Globus pallidus (tissue), 1 donor: ENCODE measurements around the gene LYZL1.
"Not testable (repeated sequence)": the region's sequence is repeated elsewhere in the genome, so short reads cannot be mapped to it uniquely, and the experiment has no call there.

Experiments
- DNase-seq: peaks from one replicate; pipeline ENCODE4 v3.0.0-alpha.2; 2015; ENCODE audit warnings: low spot score

LYZL1 gene

DNA sequence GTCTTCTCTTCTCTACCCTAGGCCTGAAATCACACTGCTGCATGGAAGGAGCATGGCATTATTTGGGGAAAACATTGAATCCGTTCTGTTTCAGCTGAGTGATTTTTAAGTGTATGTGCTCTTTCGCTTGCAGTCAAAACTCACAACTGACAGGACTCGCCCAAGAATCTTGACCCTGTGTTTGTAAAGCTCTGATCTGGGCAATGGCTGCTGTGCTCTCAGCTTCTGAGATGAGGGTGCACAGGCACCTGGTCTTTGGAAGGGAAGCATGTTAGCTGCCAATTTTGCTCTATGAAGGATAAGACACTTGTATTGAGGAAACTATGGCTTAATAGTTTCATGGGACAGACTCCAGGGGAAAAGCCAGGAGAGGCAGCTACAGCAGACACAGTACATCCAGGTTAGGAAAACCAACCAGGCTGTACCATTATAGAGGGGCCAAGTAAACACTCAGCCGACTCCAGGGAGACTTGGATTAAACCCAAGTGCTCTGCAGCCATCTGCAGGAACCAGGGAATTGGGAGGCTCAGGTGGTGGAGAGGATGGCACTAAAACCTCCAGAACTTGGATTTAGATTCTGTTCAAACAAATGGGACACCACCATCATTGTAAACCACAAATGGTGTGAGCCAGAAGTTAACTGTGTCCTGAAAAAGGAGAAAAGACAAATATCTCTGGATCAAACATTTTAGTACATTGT, 43.3 kb downstream of the LYZL1 start:
- DNase-seq: no peak

DNA sequence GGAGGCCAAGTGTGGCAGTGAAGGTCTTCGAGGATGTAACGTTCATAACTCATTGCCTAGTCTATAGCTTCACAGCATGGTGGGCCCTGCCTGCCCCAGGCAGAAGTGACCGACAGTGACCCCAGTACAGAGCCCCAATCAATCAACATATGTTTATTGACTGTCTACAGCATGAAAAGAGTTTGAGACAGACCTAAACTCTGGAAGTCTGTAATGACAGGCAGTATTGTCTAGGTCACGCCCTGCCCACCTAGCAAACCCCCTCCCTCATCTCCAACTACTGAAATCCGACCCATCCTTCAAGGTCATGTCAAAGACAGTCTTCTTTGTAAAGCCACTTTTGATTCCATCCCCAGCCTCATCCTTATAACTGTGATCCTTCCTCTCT, 43.9 kb downstream of the LYZL1 start:
- no peak for DNase-seq

DNA sequence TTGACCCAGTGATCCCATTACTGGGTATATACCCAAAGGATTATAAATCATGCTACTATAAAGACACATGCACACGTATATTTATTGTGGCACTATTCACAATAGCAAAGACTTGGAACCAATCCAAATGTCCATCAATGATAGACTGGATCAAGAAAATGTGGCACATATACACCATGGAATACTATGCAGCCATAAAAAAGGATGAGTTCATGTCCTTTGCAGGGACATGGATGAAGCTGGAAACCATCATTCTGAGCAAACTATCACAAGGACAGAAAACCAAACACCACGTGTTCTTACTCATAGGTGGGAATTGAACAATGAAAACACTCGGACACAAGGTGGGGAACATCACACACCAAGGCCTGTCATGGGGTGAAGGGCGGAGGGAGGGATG, 48.7 kb downstream of the LYZL1 start:
- not testable (repeated sequence) for DNase-seq

DNA sequence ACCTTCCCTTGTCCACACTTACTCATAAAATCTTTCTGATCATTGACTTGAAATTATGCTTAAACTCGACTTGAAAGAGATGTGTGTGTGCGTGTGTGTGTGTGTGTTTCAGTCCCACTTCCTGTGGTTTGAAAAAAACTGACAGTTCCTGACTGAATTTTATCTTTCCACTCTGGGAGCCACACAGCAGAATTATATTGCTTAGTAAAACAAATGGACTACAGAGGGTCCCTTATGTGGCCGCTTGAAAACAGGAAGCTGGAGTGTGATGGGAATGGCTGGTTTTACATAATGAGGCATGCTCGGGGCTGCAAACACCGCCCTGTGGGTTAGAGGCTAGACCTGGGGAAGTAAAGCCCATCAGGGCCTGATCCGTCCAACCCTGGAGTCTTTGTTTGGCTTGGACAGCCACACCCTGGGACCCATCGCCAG, 54.8 kb downstream of the LYZL1 start:
- DNase-seq: no peak

DNA sequence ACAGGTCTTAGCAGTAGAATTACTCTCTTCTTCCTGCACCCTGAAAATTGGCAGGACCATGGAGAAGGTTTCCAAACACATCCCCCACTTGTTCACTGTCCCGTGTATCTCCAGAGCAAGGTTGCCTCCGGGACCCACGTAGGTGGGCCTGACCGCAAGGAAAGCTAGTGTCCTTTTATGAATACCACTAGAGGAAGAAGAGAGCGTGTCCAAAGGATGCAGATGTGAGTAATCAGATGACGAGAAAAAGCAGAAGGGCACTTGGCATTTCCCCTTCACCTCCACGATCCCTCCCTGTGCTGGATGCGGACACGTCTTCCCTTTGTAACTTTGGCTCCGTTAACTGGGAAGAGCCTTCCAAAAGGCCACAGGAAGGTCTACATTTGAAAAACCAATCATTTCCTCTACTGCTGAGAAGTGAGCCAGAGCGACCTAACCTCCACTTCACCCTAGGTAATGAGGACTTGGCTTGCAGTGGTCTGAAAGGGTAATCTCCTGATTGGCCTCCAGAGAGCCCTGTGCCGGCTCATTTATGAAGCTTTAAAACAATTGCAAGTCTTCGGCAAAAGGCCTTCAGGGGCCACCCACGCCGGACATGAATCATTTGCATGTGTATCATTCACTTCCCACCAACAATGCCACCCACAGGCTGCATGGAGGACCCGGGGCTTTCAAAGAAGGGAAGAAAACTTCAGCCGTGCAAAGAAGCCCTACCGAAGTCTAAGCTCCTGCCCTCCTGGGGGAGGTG, 55.4 kb downstream of the LYZL1 start:
- no peak for DNase-seq

DNA sequence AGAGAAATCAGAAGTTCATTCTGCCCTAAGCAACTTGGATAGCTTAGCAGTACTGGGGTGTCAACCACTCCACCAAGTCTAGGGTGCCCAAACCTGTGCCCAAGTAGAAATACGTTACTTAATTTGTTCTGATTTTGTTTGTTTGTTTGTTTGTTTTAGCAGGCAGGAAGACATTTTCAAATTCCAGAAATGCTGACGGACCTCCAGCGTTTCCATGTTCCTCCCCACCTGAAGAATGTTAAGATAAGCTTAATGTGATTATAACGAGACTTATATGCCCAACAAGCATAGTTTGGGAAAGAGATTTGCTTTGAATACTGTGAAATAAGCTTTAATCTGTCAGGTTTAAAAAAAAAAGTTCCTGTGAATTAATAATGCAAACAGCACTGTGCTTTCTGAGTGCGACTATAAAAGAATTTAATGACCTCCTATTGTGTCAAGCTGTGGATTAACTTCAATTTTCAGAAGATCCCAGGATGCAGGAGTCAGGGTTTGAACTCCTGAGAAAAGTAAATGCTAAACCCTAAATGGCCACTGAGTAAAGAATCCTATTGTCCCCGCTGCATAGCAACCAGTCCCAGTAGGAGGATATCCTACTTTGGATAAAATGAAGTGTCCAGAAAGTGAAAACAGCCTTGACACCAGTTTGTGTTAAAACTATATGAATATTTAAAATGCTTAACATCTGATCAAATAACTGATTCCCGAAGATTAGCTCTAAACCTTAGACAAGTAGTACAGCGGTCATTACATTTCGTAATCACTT, 56.5 kb downstream of the LYZL1 start:
- DNase-seq: no peak

DNA sequence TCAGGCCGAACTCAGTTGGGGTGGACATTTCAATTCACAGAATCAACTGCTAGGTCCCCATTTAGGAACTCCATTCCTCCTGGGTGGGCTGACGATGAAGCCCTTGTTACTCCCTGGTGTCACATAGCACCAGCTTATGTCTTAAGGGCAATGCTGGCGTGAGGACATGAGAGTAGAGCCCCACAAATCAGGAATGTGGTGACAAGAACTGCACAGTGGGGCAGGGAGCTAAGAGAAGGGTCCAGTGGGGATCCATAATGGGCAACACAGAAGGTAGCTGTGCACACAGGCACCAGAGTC, 57.0 kb downstream of the LYZL1 start:
- DNase-seq: no peak

DNA sequence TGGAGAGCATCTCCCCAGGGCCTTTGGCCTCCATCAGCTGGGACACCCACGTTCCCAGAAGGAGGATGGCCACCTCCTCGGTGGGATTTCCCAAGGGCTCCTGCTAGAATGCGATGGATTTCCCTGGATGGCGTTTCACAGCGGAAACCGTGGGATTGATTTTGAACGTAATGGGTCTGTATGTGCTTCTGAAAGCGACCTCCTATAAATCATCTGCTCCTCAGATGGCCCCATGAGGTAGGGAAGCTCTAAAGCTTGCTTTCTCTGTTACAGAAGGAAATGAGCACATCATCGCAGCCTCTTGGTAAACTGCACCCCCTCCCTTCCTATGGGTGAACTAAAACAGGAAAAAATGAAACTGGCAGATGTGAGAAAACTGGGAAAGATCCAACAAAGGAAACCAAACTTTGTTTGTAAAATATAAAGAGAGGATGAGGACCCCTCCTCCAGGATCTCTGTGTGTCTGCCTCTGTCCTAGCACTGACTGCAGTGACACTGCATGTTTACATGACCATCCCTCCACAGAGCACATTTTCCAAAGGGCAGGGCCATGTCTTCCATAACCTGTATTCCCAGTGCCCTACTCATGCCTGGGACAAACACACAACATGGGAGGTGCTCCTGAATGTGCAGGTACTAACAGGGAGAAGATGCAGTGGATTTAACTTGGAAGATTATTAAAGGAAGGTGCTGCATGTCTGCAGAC, 57.6 kb downstream of the LYZL1 start:
- DNase-seq: no peak

DNA sequence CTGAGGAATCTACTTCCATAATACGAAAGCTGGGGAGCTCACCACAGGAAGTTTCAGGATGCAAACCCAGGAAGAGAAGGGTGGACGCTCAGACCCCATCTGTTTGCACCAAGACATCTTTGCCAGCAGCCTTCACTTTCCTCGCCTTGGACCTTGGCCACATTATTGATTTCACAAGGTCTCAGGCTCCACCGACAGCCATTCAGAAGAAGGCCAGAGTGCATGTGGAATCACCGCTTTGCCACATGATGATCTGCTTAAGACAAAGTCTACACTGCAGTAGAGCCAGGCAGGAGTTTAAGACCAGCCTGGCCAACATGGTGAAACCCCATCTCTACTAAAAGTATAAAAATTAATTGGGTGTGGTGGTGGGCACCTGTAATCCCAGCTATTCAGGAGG, 60.0 kb downstream of the LYZL1 start:
- DNase-seq: no peak

DNA sequence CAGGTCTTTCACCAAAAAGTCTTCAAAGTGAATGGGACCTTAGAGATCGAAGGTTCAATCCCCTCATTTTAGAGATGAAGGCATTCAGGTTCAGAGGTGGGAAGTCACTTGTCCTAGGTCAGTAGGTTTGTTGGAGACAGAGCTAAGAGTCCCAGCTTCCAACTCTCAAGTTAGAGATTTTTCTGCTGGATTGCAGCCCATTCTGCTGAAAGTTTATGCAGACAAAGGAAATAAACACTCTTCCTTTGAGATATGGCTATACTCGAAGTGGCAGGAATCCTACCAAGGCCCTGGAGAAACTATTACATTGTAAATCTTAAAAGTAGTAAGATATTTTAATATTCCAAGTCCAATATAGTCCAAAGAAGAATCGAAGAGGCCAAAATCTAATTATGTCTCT, 64.4 kb downstream of the LYZL1 start:
- DNase-seq: no peak

DNA sequence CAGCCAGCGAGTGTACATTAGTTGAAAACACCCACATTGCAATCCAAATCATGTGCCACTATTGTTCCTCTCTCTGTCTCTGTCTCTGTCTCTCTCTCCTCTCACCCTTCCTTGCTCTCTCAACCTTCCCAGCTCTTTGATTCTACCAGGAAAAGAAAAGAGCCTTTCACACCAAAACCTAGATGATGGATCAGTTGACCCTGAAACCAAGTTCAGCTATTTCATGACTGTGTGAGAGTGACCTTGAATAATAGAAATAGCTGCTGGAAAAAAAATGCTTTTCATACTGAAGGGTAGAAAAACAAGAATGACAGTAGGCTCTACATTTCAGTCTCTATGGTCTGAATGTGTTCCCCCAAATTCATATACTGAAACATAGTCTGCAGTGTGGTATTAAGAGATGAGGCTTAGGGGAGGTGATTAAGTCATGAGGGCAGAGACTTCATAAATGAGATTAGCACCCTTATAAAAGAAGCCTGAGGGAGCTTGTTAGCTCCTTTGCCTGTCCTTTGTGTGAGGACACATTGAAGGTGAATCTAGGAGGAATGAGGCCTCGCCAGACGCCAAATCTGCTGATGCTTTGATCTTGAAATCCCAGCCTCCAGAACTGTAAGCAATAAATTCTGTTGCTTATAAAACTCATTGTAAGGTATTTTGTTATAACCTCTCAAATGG, 65.2 kb downstream of the LYZL1 start:
- no peak for DNase-seq

DNA sequence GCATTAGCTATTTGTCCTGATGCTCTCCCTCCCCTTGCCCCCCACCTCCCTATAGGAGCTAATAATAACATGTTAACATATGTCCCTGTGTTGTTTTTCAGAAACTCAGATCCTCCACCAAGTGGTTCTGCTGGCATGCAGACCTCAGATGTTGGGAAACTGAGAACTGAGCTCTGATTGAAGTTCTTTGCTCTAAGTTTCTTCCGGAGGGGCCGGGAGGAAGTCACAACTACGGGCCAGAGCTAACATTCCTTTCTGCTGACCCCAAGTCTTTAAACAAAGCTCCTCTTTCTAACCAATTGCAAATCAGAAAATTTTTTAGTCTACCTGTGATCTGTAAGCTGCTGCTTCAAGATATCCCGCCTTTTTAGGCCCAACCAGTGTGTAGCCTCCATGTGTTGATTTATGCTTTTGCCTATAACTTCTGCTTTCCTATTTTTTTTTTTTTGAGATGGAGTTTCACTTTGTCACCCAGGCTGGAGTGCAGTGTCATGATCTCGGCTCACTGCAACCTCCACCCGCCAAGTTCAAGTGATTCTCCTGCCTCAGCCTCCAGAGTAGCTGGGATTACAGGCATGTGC, 66.6 kb downstream of the LYZL1 start:
- no peak for DNase-seq

DNA sequence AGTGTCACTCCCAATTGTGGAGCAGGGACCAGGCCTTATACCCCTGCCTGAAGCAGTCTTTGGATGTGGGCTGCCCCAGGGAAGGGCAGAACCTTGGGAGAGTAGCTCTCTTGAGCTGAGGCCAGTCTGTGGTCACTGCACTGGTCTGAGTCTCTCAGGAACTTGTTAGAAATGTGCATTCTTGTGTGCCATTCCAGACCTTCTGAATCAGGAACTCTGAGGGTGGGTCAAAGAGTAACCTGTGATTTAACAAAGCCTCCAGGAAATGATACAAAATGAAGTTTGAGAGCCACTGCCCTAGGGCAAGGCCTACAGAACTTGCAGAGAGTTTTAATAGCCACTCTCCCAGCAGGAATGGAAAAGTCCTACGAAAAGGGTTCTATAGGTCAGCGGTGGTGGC, 68.1 kb downstream of the LYZL1 start:
- DNase-seq: no peak

DNA sequence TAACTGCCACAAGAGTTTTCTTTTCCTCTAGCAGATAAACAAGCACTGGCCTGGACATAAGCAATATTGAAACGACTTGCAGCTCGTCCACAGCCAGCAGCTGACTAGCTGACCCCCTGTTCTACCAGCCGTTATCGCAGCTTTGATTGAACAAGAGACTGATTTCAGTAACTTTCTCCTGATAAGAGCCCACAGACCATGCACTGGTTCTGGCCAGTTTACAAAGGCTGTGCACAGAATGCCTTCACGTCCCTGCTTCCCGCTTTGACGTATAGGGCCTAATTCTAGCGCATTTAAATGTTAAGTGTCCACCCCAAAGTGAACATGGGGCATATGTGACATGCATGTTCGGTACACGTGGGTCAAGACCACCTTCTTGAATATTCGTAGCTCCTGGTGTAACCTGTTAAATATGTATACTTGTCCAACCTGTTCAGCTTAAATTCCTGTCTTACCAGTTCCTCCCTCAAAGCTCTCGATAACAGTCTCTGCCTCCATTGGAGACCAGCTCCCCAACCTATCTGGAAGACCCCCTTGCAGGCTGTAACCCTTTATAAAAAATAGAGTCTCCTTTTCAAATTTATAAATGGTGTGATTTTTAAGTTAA, 69.2 kb downstream of the LYZL1 start:
- DNase-seq: no peak

DNA sequence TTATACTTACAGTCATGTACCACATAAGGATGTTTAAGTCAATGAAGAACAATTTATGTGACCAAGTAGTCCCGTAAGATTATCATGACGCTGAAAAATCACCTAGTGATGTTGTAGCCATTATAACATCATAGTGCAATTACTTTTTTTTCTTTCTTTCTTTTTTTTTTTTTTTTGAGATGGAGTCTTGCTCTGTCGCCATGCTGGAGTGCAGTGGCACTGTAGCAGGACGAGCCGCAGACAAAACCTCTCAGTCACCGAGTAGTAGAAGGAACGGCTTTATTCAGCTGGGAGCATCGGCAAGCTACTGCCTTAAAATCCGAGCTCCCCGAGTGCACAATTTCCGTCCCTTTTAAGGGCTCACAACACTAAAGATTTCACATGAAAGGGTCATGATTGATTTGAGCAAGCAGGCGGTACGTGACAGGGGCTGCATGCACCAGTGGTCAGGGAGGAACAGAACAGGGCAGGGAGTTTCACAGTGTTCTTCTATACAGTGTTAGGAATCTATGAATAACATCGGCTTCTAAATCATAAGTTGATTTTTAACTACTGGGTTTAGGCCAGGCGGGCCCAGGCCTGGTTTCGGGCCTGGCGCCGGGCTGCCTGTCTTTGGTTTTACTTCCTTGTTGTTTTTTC, 71.5 kb downstream of the LYZL1 start:
- not testable (repeated sequence) for DNase-seq
